Keratinocyte (primary cell): ENCODE results near the gene RAI14. TPM values are rescaled to one million over a fixed set of nuclear protein-coding genes. Genes with fewer than 3 reads are reported as not detected.

Experiments used
- DNase-seq: peaks from one replicate; pipeline ENCODE4 v3.0.0-alpha.2; 2011; ENCODE audit warnings: low read depth, missing footprints, low spot score
- FAIRE-seq: peaks from 2 replicates; lab custom pipeline; 2011; peaks lifted over from hg19 to GRCh38; lab: Jason Lieb, UNC
- H2AFZ ChIP-seq: 2 replicates; pipeline ENCODE4 v1.6.0; 2012; ENCODE audit warnings: low read length, control low read depth, inconsistent platforms; ENCODE audit not compliant: control insufficient read depth
- H3K27ac ChIP-seq: 2 replicates; pipeline ENCODE4 v1.5.1; 2011; ENCODE audit warnings: low read length; ENCODE audit not compliant: control insufficient read depth, insufficient read depth
- H3K27me3 ChIP-seq: 3 replicates; pipeline ENCODE4 v1.6.0; 2011; ENCODE audit warnings: low read length; ENCODE audit not compliant: control insufficient read depth, insufficient read depth; ENCODE audit errors: extremely low read depth
- H3K36me3 ChIP-seq, 2 experiments: 2 replicates in 1 of 2; 3 replicates in 1 of 2; pipeline ENCODE4 v1.5.1; 2011; ENCODE audit warnings: low read length in 2 of 2, mild to moderate bottlenecking in 1 of 2; ENCODE audit not compliant: control insufficient read depth in 2 of 2, insufficient read depth in 2 of 2; ENCODE audit errors: extremely low read depth in 1 of 2
- H3K4me1 ChIP-seq: 3 replicates; pipeline ENCODE4 v1.5.1; 2011; ENCODE audit warnings: low read length; ENCODE audit not compliant: control insufficient read depth, insufficient read depth; ENCODE audit errors: extremely low read depth
- H3K4me2 ChIP-seq: 3 replicates; pipeline ENCODE4 v1.6.0; 2011; ENCODE audit warnings: low read depth, low read length; ENCODE audit not compliant: control insufficient read depth, insufficient read depth; ENCODE audit errors: extremely low read depth
- H3K4me3 ChIP-seq, 3 experiments: fragments of 200-600 bp in 1 of 3; sonication (generic) in 1 of 3; 2 replicates in 2 of 3; 3 replicates in 1 of 3; pipeline ENCODE4 v1.5.1; 2011 to 2016; ENCODE audit warnings: low read length in 3 of 3, mild to moderate bottlenecking in 3 of 3, control low read depth in 2 of 3, inconsistent platforms in 1 of 3, low read depth in 1 of 3, mixed read lengths in 1 of 3, mixed run types in 1 of 3, moderate library complexity in 1 of 3; ENCODE audit not compliant: control insufficient read depth in 2 of 3, insufficient read depth in 2 of 3; ENCODE audit errors: extremely low read depth in 1 of 3
- H3K79me2 ChIP-seq: 2 replicates; pipeline ENCODE4 v1.6.0; 2012; ENCODE audit warnings: low read length; ENCODE audit not compliant: control insufficient read depth, insufficient read depth
- H3K9ac ChIP-seq: 3 replicates; pipeline ENCODE4 v1.6.0; 2011; ENCODE audit warnings: low read length; ENCODE audit not compliant: control insufficient read depth, insufficient read depth; ENCODE audit errors: extremely low read depth
- H3K9me1 ChIP-seq: 3 replicates; pipeline ENCODE4 v1.6.0; 2011; ENCODE audit warnings: low read length; ENCODE audit not compliant: control insufficient read depth, insufficient read depth; ENCODE audit errors: extremely low read depth
- H3K9me3 ChIP-seq: 2 replicates; pipeline ENCODE4 v1.5.1; 2012; ENCODE audit warnings: low read depth, low read length; ENCODE audit not compliant: control insufficient read depth
- H4K20me1 ChIP-seq: 3 replicates; pipeline ENCODE4 v1.6.0; 2011; ENCODE audit warnings: low read length; ENCODE audit not compliant: control insufficient read depth, insufficient read depth; ENCODE audit errors: extremely low read depth
- CTCF ChIP-seq, 3 experiments: IDR thresholded peaks in 1 of 3; conservative IDR thresholded peaks in 1 of 3; optimal IDR thresholded peaks in 1 of 3; 2 replicates in 2 of 3; 3 replicates in 1 of 3; pipeline versions ENCODE3 to v1.5.1; 2011; ENCODE audit warnings: low read length in 3 of 3, mild to moderate bottlenecking in 3 of 3, moderate library complexity in 2 of 3, control low read depth in 1 of 3, inconsistent platforms in 1 of 3; ENCODE audit not compliant: insufficient read depth in 2 of 3; ENCODE audit errors: extremely low read depth in 1 of 3
- EZH2 ChIP-seq: IDR thresholded peaks from one replicate; pipeline ENCODE4 v1.6.1; 2012; ENCODE audit warnings: inconsistent platforms, mild to moderate bottlenecking, low read length, moderate library complexity
- dilution Hi-C: fragments of 300-500 bp; cut with MboI; formaldehyde crosslinking; loops from one replicate; pipeline ENCODE4 v1.7.0; 2020; ENCODE audit warnings: low sequenced_read_pairs; ENCODE audit not compliant: extremely low pct_ligation_motif_present
- polyA plus RNA-seq, 5 experiments: library from polyadenylated mRNA; depleted of rRNA in 3 of 5; stranded (reverse) in 3 of 5; stranded (forward) in 1 of 5; unstranded in 1 of 5; fragments of >200 nt; gene quantifications; 1 replicate in 1 of 5; 2 replicates in 3 of 5; 3 replicates in 1 of 5; pipeline versions ENCODE4 v1.2.1 to v1.2.3, GENCODE V29; 2011 to 2012; ENCODE audit warnings: missing spikeins in 2 of 5, low read depth in 1 of 5, low replicate concordance in 1 of 5

Gene RAI14
- polyA plus RNA-seq, 1 donor (not counting 4 experiments of a cell fraction or from before 2014, with no cell fraction given): 31.4 TPM

DNA sequence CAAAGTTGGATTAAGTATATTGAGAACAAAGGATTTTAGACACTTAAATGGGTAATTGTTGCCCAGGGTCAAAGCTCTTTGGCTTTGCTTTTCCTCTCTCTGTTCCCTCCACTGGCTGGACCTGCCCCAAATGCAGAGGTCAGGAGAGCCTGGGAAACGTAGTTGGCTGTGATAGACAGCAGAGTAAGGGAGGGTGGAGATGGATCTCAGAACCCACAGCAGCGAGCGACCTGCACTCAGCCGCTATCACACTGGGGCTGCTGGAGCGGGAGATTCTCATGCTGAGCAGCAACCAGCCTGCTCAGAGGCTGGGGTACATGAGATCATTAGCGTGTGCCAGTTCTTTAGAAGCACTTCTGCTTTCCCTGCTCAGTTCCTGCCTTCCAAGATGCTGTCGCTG lies 111.1 kb downstream of the RAI14 start:
- Histone ChIP-seq H3K27ac (no peak overlapping the region), H3K36me3 (peaks cover 0 to 2% of the 10 kb centered on the region in 2 experiments), H3K4me1 (no peaks in the 10 kb centered on the region), H3K79me2 (no peaks in the 10 kb centered on the region), H3K4me3 (no peak overlapping the region), H3K27me3 (no peaks in the 10 kb centered on the region), H2AFZ (no peak overlapping the region), H4K20me1 (no peaks in the 10 kb centered on the region), H3K4me2 (no peak overlapping the region), H3K9ac (no peak overlapping the region), H3K9me3 (no peaks in the 10 kb centered on the region), H3K9me1 (no peaks in the 10 kb centered on the region)
- no peak for TF ChIP-seq CTCF (optimal IDR thresholded peaks at IDR 0.05 in 1 of 3, IDR thresholded peaks at IDR 0.05 in 1 of 3, conservative IDR thresholded peaks at IDR 0.05 in 1 of 3; ENCODE audit: extremely low read depth in 1 of 3, insufficient read depth in 2 of 3, low read length in 3 of 3)
- TF ChIP-seq EZH2: no peak
- FAIRE-seq: no peak
- dilution Hi-C loops: no loop called here
- no peak for DNase-seq

- Histone ChIP-seq H4K20me1 (no peaks in the 10 kb centered on the region), H3K9ac (no peak overlapping the region), H3K4me1 (no peaks in the 10 kb centered on the region), H3K9me3 (no peaks in the 10 kb centered on the region), H3K4me3 (no peak overlapping the region), H3K36me3 (peaks cover 0 to 2% of the 10 kb centered on the region in 2 experiments), H3K79me2 (no peaks in the 10 kb centered on the region), H3K9me1 (peaks cover 3% of the 10 kb centered on the region), H2AFZ (no peak overlapping the region), H3K4me2 (no peak overlapping the region), H3K27ac (no peak overlapping the region), H3K27me3 (no peaks in the 10 kb centered on the region)
- no peak for DNase-seq
- FAIRE-seq: no peak
- dilution Hi-C loops: no loop called here
- TF ChIP-seq CTCF (optimal IDR thresholded peaks at IDR 0.05 in 1 of 3, IDR thresholded peaks at IDR 0.05 in 1 of 3, conservative IDR thresholded peaks at IDR 0.05 in 1 of 3; ENCODE audit: extremely low read depth in 1 of 3, insufficient read depth in 2 of 3, low read length in 3 of 3) (no peak), EZH2 (no peak)
Measured at GRCh38 chr5:34770486-34770885, 114.4 kb downstream of the RAI14 start.
